ENCODE measurements around the gene COQ2.

- no peak for TF ChIP-seq SIN3A (IDR thresholded peaks at IDR 0.05; ENCODE audit: borderline replicate concordance, insufficient read depth, low read length)
- TF ChIP-seq REST (IDR thresholded peaks at IDR 0.05; ENCODE audit: insufficient read depth in 1 of 2, low read depth in 2 of 2, low read length in 2 of 2) = no peak
- no peak for TF ChIP-seq POLR2AphosphoS5 (IDR thresholded peaks at IDR 0.05; ENCODE audit: low read depth, low read length)
- no peak for TF ChIP-seq TAF1 (IDR thresholded peaks at IDR 0.05; ENCODE audit: borderline replicate concordance, insufficient read depth, low read length)
- TF ChIP-seq FOXP2 (optimal IDR thresholded peaks at IDR 0.05; ENCODE audit: borderline replicate concordance, extremely low read depth, extremely low read length, insufficient read depth) = no peak
These were observed 16.1 kb downstream of the COQ2 start for GRCh38 chr4:83268491-83268890.
